22Rv1 (cell line): ENCODE results near the gene DYNC1I1.

Experiments used
- CTCF ChIP-seq: fragments of 450-650 bp; IDR thresholded peaks from 2 replicates; pipeline ENCODE4 v1.5.1; 2017; ENCODE audit warnings: mild to moderate bottlenecking
- ZFX ChIP-seq: fragments of 450-650 bp; IDR thresholded peaks from 2 replicates; pipeline ENCODE4 v1.6.1; 2017; ENCODE audit warnings: antibody characterized with exemption, borderline replicate concordance

DNA sequence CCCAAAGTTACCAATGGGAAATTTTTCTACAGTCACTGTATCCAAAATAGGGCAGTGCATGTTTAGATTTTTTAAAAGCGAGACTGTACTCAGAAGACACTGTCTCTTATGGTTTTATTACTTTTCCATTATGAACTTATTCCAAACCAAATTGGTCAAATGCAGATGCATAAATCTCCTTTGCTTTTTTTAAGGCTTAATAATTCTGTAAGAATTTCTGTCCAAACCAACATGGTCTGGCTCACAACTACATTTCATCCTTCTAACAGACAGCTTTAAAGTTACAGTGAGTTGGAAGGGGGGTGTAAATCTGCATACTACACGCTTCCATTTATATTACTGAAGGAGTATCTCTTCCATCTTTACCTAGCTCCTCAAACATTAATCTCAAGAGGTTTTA is 350.4 kb downstream of the DYNC1I1 start:
- no peak for TF ChIP-seq CTCF
- no peak for TF ChIP-seq ZFX
